Stimulated activated CD8-positive, alpha-beta memory T cell treated with anti-CD3 and anti-CD28 coated beads, Interleukin-15, amount 100 ng/mL, for 48 hours (primary cell): ENCODE results near the gene KCNG1.

Experiments
- DNase-seq, 2 donors: peaks; one replicate each; pipeline ENCODE4 v3.0.0-alpha.2; 2020; ENCODE audit warnings: low read depth in 2 of 2

The KCNG1 gene

DNA sequence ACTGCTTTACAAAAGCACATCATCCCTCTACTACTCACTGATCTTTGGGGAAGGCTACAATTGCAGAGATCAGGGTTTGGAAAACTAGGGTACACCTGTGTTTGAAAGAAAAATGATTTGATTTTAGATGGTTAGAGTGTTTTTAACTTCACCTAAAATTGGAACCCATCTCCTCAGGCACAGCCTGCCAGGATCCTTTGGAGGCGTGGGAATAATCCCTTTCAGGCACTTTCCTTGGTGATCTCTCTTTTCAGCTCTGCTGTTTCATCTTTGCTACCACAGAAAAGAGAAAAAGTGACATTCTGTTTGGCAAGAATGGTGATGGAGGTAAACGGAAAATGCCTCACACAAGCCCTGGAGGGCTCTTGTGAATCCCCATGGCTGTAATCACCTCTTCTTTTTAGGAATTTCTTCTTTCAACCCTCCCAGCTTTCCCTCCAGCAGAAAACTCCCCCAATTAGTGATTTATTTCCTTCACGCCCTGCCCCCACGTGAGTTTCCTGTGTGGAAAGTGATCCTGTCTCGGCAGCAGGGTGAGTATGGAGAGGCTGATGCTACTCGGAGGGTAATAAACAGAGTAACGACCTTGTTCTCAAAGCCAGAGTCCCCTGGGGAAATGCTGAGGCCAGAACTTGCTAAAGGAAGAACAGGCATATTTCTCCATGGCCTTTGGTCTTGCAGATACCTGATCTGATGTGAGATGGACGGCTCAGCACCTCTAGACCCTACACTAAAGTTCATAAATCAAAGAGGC is 9.2 kb downstream of the KCNG1 start:
- DNase-seq, result no peak

DNA sequence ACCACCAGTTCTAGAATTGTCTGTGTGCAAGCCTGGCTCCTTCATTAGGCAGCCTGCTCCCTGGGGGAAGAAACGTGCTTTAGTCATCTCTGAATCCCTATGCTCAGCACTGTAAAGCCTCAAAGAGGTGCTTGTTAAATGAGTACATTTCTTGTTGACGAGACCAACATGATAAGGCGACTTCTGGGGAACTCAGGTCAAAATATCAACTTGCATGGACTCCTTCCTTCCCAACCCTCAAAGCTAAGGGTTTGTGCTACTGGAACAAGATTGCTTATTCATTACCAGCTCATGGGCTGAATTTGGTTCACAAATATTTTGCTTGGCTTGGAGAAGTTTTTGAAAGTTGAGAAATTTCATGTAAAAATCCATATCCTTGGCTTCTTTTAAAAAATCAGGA is 10.6 kb downstream of the KCNG1 start:
- DNase-seq, result no peak

DNA sequence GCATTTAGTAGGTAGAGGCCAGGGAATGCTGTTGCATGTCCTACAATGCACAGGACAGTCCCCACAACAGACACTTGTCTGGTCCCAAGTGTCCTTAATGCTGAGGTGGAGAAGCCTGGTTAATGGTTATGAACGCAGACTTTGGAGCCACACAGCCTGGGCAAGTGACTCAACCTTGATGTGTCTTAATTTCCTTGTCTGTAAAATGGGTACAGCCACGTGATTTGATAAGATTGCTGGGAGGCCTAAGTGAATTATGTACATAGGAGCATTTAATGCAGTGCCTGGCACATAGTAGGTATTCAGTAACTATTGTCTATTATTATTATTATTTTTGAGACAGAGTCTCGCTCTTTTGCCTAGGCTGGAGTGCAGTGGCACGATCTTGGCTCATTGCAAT is 11.4 kb downstream of the KCNG1 start:
- no peak for DNase-seq

DNA sequence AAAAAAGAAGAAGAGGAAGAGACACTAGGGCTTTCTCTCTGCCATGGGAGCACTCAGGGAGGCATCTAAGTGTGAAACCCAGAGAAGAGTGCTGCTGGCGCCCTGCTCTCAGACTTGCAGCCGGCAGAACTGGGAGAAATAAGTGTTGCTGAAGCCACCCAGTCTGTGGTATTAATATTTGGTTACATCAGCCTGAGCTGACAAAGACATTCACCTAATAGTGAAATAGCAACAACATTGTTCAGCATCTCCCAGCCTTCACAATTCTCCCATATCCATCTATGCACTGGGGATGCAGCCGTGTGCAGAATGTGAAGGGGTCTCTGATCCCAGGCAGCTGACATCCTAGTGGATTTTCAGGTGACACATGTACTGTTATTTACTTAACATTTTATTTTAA is 12.0 kb downstream of the KCNG1 start:
- DNase-seq, result no peak

DNA sequence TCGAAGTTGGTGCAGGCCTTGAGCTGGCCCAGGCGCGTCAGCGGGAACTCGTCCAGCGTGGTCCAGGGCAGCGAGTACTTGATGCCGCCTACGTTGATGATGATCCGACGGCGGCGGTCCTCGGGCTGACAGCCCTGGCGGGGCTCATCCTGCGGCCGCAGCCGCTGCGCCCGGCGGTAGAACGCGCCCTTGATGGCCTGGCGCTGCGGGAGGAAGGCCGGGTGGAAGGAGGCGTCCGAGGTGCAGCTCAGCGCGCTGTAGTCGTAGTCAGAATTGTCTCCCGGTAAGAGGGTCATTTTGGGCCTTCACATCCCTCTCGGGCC is 12.9 kb downstream of the KCNG1 start:
- DNase-seq, result no peak

GRCh38 chr20:51009303-51010042 is 13.4 kb downstream of the KCNG1 start:
- no peak for DNase-seq

GRCh38 chr20:51008718-51009117 is 14.2 kb downstream of the KCNG1 start:
- DNase-seq, result no peak

GRCh38 chr20:51005214-51005613 is 17.7 kb downstream of the KCNG1 start:
- no peak for DNase-seq

- DNase-seq, result no peak
Measured at GRCh38 chr20:51004781-51005180, 18.1 kb downstream of the KCNG1 start.

- DNase-seq, result no peak
Measured at GRCh38 chr20:51004305-51004727, 18.6 kb downstream of the KCNG1 start.

DNA sequence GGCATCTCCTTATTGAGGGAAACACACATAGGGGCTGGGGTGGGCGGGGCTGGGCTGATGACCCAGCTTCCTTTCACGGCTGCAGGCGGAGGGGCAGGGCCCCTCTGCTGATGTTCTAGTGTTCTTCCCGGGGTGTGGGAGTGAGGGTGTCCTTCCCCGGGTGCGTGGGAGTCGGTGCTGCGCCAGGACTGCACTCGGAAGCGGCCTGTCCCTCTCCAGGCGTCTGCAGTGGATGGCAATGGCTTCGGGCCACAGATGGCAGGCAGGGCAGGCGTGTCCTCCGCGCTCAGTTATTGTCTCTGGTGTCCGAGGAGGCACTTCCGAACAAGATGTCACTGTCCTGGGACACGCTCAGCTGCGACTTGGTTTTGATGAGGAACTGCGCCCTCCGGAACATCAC is 19.2 kb downstream of the KCNG1 start:
- DNase-seq, result no peak

GRCh38 chr20:51002633-51003032 is 20.3 kb downstream of the KCNG1 start:
- DNase-seq, result no peak

- DNase-seq, result no peak
Measured at GRCh38 chr20:51001430-51002265, 21.3 kb downstream of the KCNG1 start.

DNA sequence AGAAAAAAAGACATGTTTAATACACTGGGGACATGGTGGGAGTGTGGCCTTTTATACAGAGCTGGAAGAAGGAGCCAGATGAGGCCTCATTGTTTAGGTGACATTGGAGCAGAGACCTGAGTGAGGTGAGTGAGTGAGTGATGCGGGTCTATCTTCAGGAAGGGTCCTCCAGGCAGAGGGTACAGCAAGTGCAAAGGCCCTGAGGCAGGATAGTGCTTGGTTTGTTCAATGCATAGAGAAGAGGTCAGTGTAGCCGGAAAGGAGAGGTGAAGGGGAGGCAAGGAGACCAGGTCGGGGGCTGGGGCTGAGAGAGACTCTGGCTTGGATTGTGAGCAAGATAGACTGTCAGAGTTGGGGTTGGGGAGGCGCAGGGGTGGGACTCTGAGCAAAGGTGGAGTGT is 23.6 kb downstream of the KCNG1 start:
- DNase-seq, result no peak

DNA sequence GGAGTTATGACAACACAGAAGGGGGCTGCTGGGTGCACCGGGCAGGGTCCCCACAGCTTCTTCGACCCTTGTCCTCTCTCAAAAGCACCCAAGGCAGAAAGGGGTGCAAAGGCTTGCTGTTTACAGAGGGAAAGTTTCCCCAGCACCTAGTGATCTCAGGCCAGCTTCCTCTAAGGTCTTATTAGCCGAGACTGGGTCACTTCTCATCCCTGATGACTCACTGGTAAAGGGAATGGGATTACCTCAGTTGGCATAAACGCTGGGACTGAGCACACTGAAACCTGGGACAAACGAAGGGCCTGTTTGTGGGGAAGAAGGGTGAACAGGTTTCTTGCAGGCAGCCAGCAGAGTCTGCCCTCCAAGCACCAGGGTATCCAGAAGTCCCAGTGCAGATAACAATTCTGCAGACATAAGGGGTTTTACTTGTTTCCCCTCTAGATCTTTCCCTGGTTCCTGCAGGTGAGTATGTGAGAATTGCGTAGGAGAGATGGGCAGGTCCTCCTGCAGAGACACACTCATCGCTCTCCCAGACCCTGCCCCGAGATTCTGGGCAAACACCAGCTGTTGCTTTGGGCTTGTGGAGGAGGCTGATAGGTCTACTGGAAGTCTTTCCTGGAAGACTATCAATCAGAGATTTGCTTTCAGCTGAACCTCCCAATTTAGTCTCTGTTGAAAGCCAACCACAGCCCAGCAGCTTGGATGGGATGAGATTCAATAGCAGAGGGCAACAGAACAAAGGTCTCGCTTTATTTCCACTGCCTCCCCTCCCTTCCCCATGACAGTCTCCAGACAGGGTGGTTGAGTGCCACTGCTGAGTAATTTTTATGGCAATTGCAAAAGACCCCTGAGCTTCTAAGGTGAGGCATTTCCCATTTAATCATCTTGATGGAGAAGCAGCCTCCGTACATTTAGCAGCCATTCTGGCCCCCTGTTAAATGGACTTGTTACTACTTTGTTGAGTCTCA is 25.7 kb downstream of the KCNG1 start:
- no peak for DNase-seq

- DNase-seq, result no peak
Measured at GRCh38 chr20:50995506-50995905, 27.4 kb downstream of the KCNG1 start.

DNA sequence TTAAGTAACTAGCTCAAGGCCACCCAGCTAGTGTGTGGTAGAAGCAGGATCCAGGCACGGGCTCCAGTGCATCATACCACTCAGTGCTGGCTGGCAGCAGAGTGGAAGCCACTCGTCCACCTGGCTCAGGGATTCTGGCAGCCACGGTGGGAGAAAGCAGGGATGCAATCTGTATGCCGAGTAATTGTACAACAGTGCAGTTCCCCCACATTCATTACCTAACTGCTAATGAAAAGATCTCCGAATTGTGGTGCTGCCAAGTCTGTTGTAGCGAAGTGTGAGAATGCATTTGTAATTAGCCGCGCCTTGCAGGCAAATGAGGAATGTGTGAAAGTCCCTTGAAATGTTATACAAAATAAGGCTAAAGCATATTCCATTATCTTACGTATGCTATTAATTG is 29.0 kb downstream of the KCNG1 start:
- DNase-seq, result no peak

DNA sequence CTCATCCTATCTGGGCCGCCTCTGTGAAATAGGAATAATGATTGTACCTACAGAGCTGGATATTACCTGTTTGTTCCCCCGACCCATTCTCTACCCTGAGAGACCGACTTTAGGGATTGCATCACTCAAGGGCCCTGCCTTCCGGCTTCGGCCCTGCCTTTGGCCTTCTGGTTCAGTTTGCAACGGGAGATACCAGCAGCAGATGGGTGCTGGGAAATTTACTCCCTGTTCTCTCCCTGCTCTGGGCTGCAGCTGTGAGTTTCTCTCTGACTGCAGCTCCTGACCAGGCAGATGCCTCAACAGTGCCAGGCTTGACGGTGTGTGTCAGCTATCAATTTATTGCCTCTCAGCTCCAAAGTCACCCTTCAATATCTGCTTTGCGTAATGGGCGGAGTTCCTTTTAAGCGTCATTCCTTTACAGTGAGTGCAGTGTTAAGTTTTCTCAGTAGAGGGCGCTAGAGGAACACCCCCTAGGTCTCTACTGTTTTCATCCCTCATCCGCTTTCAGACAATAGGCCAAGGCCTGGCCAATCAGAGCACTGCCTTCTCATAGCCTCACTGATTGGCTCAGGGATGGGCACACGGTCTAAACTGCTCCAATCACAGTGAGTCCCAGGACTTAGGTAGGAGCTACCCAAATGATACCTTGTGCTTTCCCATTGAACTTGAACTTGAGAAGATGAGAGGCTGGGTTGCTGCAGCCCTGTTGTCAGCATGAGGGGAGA is 30.0 kb downstream of the KCNG1 start:
- peak; percentile 34 to 42 for DNase-seq

DNA sequence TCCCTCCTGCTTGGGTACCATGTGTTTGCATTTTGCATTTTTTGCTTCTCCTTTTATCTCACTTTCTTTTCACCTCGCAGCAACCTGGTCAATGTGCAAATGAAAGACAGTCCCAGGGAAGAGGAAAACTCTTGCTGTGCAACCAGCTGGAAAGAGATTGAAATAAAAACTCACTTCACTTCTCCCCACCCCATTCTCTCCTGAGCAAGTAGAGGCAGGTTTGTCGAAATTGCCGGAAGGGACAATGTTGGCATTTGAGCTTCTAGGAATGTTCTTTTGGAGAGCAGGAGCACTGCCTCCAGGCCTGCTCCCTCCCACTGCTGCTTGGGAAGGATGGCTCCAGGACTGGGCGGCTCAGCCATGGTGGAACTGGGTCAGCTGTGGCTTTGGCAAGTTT is 30.6 kb downstream of the KCNG1 start:
- DNase-seq, result no peak

- no peak for DNase-seq
Measured at GRCh38 chr20:50991076-50991475, 31.8 kb downstream of the KCNG1 start.
